ENCODE data around the gene TRIM52.
A peak's percentile ranks its signal among the peaks of the same experiment; 100 is the strongest.

TRIM52 gene

GRCh38 chr5:181255836-181256578 lies 4.9 kb downstream of the TRIM52 start:
- no peak for DNase-seq

- no peak for DNase-seq
Observed at GRCh38 chr5:181255276-181255675, 5.7 kb downstream of the TRIM52 start.

- DNase-seq: no peak
Observed at GRCh38 chr5:181248277-181248676, 12.7 kb downstream of the TRIM52 start.

GRCh38 chr5:181246276-181247049 lies 14.5 kb downstream of the TRIM52 start:
- DNase-seq: peak; percentile 69

GRCh38 chr5:181245427-181246275 lies 15.3 kb downstream of the TRIM52 start:
- DNase-seq: no peak

GRCh38 chr5:181243564-181244343 lies 17.2 kb downstream of the TRIM52 start, which contains the start of gene RACK1:
RACK1 (minus strand) TSS chr5:181243906; CDS start chr5:181243800, 106 bp downstream.
- DNase-seq: peak; percentile 86

GRCh38 chr5:181243018-181243563 lies 17.9 kb downstream of the TRIM52 start:
- no peak for DNase-seq

GRCh38 chr5:181242031-181242451 lies 18.9 kb downstream of the TRIM52 start:
- DNase-seq: no peak

GRCh38 chr5:181241393-181241975 lies 19.5 kb downstream of the TRIM52 start:
- peak; percentile 45 for DNase-seq

GRCh38 chr5:181239062-181239663 lies 21.8 kb downstream of the TRIM52 start:
- no peak for DNase-seq

GRCh38 chr5:181237729-181238385 lies 23.1 kb downstream of the TRIM52 start:
- DNase-seq: no peak

- DNase-seq: no peak
Observed at GRCh38 chr5:181236954-181237641, 23.8 kb downstream of the TRIM52 start.

GRCh38 chr5:181236471-181236870 lies 24.5 kb downstream of the TRIM52 start:
- no peak for DNase-seq

- no peak for DNase-seq
Observed at GRCh38 chr5:181235689-181236366, 25.1 kb downstream of the TRIM52 start.

GRCh38 chr5:181235323-181235688 lies 25.6 kb downstream of the TRIM52 start:
- DNase-seq: no peak

- no peak for DNase-seq
Observed at GRCh38 chr5:181234455-181235306, 26.3 kb downstream of the TRIM52 start.

- DNase-seq: no peak
Observed at GRCh38 chr5:181233801-181234454, 27.0 kb downstream of the TRIM52 start.
